ENCODE measurements around the gene GNB1.

GNB1 gene

DNA sequence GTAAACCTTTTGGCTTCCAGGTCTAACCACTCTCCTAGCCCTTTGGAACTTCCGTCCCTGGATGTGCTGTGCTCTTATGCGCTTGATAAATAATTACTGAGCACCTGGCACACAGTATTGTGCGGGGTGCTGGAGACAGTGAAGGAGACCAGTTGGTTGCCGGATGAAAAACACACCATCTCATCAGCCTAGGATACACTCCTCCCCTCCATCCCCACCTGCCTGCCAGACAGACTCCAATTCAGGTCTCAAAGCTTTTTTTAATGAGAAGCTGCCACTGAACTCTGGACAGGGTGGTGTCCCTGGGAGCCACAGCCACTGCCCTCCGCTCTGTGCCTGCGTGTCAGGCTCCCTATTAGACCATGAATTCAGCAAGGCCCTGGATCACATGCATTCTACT lies 9.2 kb downstream of the GNB1 start:
- DNase-seq (ENCODE audit: insufficient read length, low spot score) (no peak), FAIRE-seq (no peak)
- TF ChIP-seq CTCF (IDR thresholded peaks at IDR 0.05; ENCODE audit: insufficient read depth, missing control alignments): no peak

DNA sequence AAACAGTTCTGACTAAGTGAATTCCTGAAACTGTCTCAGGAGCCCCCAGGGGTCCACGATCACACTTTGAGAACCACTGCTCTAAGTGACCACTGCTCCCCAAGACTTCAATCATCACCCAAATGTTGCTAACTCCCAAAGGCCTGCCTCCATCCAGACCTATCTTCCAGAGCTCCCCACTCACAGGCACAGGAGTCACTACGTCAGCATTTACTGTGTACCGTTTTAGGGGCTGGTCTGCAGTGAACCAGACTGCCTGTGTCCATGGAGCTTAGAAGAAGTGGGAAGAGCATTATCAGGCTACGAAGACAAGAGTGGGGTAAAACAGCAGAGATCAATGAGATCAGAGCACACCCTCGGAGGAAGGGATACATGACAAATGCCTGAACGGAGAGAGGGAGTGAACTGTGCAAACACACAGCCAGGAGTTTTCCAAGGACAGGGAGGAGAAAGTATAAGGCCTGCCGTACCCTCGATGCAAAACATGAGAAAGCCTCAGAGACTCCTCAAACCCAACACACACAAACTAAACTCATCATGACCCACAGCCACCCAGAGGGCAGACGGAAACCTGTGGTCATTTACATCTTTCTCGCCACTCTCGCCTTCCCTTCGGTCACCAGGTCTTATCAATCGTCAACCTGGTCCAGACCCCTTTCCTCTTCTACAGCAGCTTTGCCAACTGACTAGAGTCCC lies 10.1 kb downstream of the GNB1 start:
- DNase-seq (ENCODE audit: insufficient read length, low spot score) (no peak), FAIRE-seq (no peak)
- no peak for TF ChIP-seq CTCF (IDR thresholded peaks at IDR 0.05; ENCODE audit: insufficient read depth, missing control alignments)

- no peak for DNase-seq (ENCODE audit: insufficient read length, low spot score)
- TF ChIP-seq CTCF (IDR thresholded peaks at IDR 0.05; ENCODE audit: insufficient read depth, missing control alignments): no peak
- no peak for FAIRE-seq
Measured at GRCh38 chr1:1879942-1880341, 10.9 kb downstream of the GNB1 start.

DNA sequence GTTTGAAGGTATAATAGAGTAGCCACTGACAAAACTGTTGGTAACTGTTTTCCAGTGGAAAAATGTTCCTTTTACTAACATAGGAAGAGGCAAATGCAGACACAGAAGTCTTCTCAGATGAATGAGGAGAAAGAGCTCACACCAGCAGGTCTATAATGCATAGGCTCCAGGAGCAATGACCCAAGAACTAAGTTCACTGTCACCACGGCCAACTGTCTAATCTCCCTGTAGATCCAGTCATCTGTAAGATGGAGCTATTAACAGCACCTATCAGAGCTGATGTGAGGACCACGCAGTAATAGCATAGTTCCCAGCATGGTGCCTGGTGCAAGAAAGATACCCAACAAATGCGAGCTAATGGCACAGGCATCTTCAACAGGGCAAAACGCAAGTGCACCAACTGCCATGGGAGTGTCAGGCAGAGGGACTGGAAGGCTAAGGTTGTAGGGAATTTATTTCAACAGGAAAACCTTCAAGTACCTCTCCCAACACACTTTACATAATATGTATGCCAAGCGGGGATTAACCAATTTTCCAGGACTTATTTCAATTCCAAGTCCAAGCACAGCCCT lies 12.9 kb downstream of the GNB1 start:
- DNase-seq (ENCODE audit: insufficient read length, low spot score): no peak
- no peak for TF ChIP-seq CTCF (IDR thresholded peaks at IDR 0.05; ENCODE audit: insufficient read depth, missing control alignments)
- FAIRE-seq: no peak

- FAIRE-seq: no peak
- TF ChIP-seq CTCF (IDR thresholded peaks at IDR 0.05; ENCODE audit: insufficient read depth, missing control alignments): no peak
- DNase-seq (ENCODE audit: insufficient read length, low spot score): no peak
Measured at GRCh38 chr1:1876335-1876930, 14.5 kb downstream of the GNB1 start.

GRCh38 chr1:1875932-1876331 lies 15.0 kb downstream of the GNB1 start:
- no peak for TF ChIP-seq CTCF (IDR thresholded peaks at IDR 0.05; ENCODE audit: insufficient read depth, missing control alignments)
- FAIRE-seq: no peak
- DNase-seq (ENCODE audit: insufficient read length, low spot score): no peak

- no peak for DNase-seq (ENCODE audit: insufficient read length, low spot score)
- FAIRE-seq: no peak
- TF ChIP-seq CTCF (IDR thresholded peaks at IDR 0.05; ENCODE audit: insufficient read depth, missing control alignments): no peak
Measured at GRCh38 chr1:1874901-1875300, 16.0 kb downstream of the GNB1 start.
